Transverse colon (tissue), 4 donors: ENCODE measurements around the gene COX5A.

Experiments used
- POLR2A ChIP-seq: fragments of 450-650 bp; IDR thresholded peaks from one replicate; pipeline ENCODE4 v1.6.1; 2016; ENCODE audit warnings: antibody characterized with exemption, mild to moderate bottlenecking, moderate library complexity
- POLR2AphosphoS5 ChIP-seq, 3 donors: sonication (generic); formaldehyde crosslinking; IDR thresholded peaks; one replicate each; pipeline ENCODE4 v1.6.1; 2016; ENCODE audit warnings: antibody characterized with exemption in 3 of 3
- TF ChIP-seq, protein P1 (sequence below), 5 experiments: fragments of 200-600 bp in 3 of 5; fragments of 450-650 bp in 2 of 5; sonication (generic) in 3 of 5; IDR thresholded peaks; 1 replicate in 2 of 5; 2 replicates in 3 of 5; pipeline ENCODE4 v1.5.1; 2016 to 2017; ENCODE audit warnings: antibody characterized with exemption in 5 of 5, inconsistent platforms in 3 of 5, mild to moderate bottlenecking in 2 of 5, moderate library complexity in 1 of 5

DNA sequence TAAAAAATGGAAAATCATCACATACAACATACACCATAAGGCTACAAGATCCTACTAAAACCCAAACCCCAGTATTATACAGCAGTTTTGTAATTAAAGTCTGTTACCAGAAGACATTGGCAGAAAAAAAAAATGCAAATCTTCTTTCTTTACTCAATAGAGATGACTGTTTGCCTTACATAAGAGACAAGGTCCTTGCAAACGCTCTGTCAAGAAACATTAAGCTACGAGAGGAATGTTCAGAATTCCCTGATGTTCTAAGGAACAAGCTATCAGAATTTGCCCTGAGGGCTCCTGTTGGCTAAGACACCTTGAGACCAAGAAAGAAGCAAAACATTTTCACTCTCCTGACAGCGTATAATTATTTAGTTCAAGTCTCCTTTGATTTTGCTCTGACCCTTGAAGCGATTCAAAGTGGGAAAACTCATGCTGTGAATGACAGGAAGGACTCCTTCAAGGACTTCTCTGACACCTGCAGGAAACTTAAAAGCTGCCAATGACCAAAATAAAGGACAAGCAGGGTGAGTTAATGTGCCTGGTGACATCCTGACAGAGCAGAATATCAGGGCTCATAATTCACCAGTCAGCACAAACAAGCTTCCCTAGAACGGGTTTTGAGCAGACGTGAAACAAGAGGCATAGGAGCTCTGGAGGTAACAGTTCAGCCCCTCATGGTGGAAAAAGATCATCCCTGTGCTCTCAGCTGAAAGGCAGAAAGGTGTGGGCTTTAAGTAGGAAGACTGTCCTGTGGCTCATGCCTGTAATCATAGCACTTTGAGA is 67.2 kb downstream of the COX5A start:
- TF ChIP-seq POLR2AphosphoS5 (IDR thresholded peaks at IDR 0.05) (no peak), POLR2A (no peak)
- TF ChIP-seq, protein P1, sequence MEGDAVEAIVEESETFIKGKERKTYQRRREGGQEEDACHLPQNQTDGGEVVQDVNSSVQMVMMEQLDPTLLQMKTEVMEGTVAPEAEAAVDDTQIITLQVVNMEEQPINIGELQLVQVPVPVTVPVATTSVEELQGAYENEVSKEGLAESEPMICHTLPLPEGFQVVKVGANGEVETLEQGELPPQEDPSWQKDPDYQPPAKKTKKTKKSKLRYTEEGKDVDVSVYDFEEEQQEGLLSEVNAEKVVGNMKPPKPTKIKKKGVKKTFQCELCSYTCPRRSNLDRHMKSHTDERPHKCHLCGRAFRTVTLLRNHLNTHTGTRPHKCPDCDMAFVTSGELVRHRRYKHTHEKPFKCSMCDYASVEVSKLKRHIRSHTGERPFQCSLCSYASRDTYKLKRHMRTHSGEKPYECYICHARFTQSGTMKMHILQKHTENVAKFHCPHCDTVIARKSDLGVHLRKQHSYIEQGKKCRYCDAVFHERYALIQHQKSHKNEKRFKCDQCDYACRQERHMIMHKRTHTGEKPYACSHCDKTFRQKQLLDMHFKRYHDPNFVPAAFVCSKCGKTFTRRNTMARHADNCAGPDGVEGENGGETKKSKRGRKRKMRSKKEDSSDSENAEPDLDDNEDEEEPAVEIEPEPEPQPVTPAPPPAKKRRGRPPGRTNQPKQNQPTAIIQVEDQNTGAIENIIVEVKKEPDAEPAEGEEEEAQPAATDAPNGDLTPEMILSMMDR (IDR thresholded peaks at IDR 0.05), result no peak
